ENCODE measurements around the gene ZNF287. TPM values are rescaled to one million over a fixed set of nuclear protein-coding genes. Genes with fewer than 3 reads are reported as not detected.

The ZNF287 gene
- 5.0 and 6.3 TPM in 2 replicates for total RNA-seq (2014; rRNA removed; shearing (Covaris generic))
- 4.6 and 8.6 TPM in 2 replicates for polyA plus RNA-seq (2015; cell fraction: cytosol; rRNA removed)
- polyA plus RNA-seq (2015; cell fraction: nucleus; rRNA removed) = 4.7 and 7.5 TPM in 2 replicates

DNA sequence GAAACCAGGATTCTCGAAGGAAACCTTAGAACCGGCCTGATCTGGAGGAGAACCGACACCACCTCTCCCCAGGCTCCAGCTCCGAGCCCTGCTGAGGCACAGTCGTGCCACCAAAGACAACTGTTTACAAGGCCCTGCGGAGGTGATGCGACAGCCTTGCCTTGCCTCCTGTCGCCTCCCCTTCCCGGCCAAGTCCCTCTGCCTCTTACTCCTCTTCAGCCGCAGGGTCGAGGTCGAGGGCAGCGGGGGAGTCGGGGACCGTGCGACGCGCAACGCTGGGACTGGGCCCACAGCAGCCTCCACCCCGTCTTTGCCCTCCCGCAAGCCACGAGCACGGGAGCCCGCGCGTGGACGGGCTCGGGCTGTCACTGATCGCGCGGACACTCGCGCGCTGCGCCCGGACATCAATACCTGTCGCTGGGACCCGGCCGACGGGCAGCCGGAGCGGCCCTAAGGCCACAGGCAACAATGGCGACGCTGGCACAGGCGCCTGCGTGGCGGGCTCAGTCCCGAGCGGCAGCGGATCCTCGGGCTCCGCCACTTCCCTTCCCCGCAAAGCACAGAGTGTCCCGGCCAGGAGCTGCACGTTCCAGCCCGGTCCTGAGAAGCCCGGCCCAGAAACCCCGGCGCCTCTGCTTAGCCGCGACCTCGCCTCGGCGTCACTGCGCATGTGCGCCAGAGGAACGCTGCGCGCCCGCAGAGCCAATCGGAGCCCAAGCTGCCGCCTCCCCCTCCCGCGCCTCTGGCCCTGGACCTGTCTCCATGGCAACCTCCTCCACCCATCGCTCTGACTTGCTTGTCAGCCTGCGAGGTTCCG lies at the start of gene ZNF287:
TSS of gene ZNF287 (minus strand) at position 664 of the 817 bp plus-strand sequence. CDS start 1,473 bp downstream, outside the sequence.
- in situ Hi-C loops (cut with HindIII; ENCODE audit: low pct_unique_long_range_greater_than_20kb, low sequenced_read_pairs) = no loop called here
- DNase-seq (ENCODE audit: low read depth, low spot score) = peak; percentile 86

DNA sequence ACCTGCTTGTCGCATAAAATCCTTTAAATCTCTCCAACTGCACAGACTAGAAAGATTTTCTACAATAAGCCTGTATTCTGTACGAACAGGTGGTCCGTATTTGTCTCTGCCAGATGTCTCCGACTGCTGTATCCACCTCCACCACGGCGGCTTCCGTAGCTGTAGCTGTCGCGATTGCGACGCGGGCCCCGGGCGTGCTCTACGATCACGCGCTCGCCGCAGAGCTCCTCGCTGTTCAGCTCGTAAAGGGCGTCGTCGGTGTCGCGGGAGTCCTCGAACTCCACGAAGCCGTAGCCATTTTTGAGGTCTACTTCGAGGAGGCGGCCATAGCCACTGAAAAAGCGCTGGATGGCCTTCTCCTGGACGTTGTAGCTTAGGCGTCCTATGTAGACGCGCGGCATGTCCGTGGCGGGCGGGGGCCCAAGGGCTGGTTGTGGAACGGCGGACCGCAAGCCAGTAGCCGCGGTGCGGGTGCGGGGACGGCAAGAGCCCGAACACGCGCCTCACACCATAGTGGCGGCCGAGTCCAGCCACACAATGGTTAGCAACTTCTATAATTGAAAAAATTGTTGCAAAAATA lies 48.6 kb upstream of the ZNF287 start:
- DNase-seq (ENCODE audit: low read depth, low spot score) = no peak
- in situ Hi-C loops (cut with HindIII; ENCODE audit: low pct_unique_long_range_greater_than_20kb, low sequenced_read_pairs) = no loop called here

DNA sequence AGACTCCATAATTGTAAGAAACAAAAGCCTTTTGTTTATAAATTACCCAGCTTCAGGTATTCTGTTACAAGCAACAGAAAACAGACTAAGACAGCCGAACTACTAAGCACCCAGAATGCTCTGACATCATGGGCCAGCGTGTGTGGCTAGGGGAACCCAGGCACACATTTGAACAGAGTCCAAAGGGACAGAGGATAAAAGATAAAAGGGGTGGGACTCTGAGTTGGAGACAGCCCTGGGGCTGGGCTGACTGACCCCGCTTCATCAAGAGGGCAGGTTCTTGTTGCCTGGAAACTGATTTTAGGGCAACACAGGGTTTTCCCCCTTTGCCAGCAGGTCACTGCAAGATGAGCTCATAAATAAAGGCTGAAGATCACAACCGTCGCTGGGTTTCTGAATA lies 30.5 kb upstream of the ZNF287 start:
- in situ Hi-C loops (cut with HindIII; ENCODE audit: low pct_unique_long_range_greater_than_20kb, low sequenced_read_pairs) = no loop called here
- DNase-seq (ENCODE audit: low read depth, low spot score) = no peak

DNA sequence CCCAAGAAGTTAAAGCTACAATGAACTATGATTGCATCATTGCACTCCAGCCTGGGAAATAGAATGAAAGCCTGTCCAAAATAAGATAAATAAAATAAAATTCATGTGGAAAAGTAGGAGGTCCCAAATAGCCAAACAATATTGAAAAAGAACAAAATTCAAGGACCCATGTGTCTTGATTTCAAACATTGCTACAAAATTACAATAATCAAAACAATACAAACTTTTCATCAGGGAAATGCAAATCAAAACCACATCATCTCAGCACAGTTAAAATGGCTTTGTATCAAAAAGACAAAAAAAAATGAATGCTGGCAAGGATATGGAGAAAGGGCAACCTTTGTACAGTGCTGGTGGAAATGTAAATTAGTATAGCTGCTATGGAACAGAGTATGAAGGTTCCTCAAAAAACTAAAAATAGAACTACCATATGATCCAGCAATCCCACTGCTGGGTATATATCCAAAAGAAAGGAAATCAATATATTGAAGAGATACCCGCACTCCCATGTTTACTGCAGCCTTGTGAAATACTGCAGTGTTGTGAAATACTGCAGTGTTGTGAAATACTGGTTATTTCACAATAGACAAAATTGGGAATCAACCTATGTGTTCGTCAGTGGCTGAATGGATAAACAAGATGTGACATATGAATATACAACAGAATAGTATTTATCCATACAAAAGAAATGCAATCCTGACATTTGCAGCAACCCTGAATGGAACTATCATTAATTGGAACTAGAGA lies 24.5 kb upstream of the ZNF287 start:
- in situ Hi-C loops (cut with HindIII; ENCODE audit: low pct_unique_long_range_greater_than_20kb, low sequenced_read_pairs) = no loop called here

DNA sequence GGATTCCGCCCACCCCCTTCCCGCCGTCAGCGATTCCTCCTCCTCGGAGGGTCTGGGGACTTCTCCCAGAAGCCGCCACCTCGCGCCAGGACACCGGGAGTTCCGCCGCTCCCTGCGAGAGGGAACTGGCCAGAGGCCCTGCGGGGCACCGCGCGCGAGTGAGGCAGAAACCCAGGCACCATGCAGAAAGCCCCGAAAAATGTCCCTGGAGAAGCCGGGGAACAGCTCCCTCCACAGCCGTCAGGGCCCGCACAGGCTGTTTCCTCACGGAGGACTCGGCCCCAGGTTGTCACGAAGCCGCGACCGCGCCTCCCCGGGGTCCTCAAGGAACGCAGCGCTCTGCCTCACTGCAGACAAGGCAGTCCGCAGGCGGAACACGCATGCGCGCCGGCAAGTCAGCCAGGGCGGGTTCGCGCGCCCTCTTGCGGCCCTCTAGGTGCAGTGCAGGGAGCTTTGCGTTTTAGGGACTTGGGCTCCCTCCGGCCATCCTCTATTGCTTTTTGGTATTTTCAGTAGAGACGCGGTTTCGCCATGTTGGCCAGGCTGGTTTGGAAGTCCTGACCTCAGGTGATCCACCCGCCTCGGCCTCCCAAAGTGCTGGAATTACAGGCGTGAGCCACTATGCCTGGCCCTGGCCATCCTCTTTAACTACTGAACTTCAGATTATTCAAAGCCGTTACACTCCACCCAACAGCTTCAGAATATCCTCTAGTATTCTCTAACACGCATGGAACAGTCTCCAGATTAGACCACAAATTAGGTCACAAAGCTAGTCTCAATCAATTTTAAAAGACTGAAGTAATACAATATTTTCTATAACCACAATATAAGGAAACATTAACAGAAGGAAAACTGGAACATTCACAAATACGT lies 20.3 kb upstream of the ZNF287 start:
- in situ Hi-C loops (cut with HindIII; ENCODE audit: low pct_unique_long_range_greater_than_20kb, low sequenced_read_pairs) = no loop called here
- DNase-seq (ENCODE audit: low read depth, low spot score) = peak; percentile 89

More for the DNA sequence above, 24.5 kb upstream of the ZNF287 start:
- DNase-seq (ENCODE audit: low read depth, low spot score) = no peak

DNA sequence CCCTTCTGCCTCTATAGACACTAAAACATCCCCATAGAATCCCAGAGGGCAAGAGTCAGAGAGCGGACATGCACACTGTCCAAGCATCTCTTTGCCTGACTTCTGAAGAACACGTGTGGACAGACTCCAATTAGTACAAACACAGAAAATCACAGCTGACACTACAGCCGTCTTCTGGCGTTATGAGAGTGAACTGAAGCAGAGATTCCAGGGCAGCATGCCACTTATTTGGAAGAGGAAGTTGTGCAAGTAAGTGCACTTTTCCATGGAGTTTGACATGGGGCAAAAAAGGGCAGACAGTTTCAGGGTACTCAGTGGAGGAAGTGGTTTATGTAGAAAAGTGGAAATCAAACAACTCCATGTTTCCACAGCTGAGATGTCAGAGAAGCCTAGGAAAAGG lies 16.8 kb upstream of the ZNF287 start:
- no peak for DNase-seq (ENCODE audit: low read depth, low spot score)
- in situ Hi-C loops (cut with HindIII; ENCODE audit: low pct_unique_long_range_greater_than_20kb, low sequenced_read_pairs) = no loop called here

DNA sequence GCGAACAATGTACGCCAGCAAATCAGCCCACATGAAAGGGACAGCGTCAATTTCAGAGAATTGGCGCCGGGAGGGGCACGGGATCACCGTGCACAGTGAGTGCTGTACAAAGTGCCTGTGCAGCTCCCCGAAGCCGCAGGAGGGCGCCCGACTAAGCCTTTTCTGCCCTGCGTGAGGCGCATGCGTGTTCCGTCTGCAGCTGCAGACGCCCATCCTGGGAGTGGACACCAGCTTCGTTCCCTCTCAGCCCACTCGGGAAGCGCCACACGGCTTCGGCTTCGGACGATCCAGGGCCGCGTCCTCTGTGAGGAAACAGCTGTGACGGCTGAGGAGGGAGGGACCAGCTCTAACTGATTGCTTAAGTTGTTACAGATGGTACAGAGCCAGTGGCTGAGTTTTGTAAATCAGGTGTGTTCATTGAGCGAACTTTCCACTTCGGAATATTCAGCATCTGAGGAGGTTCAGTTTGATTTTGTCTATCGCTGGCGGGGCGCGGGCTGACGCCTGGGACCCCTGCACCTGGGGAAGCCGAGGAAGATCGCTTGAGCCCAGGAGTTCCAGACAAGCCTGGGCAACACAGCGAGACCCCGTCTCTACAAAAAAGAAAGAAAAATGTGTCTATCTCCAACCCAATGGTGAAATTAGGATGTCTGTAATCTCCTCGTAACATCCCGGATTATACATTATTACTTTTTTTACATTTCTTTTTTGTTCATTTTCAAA lies 15.4 kb upstream of the ZNF287 start:
- peak; percentile 82 for DNase-seq (ENCODE audit: low read depth, low spot score)
- in situ Hi-C loops (cut with HindIII; ENCODE audit: low pct_unique_long_range_greater_than_20kb, low sequenced_read_pairs) = no loop called here

DNA sequence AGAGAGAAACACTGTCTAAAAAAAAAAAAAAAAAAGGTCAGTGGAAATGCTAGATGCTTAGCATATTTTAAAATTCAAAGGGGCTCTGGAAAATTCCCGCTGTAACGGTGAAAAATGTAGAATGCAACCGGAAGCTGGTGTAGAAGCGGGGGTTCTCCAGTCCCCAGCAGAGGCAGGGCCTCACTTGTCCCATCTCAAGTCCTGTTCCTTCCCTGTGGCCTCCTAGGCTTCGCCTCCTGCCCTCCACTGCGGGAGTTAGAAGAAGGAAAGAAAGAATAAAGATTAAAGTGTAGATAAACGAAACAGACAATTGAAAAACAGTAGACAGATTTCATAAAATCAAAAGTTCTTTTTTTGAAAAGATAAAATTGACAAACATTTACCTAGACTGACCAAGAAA lies 14.8 kb upstream of the ZNF287 start:
- in situ Hi-C loops (cut with HindIII; ENCODE audit: low pct_unique_long_range_greater_than_20kb, low sequenced_read_pairs) = no loop called here

DNA sequence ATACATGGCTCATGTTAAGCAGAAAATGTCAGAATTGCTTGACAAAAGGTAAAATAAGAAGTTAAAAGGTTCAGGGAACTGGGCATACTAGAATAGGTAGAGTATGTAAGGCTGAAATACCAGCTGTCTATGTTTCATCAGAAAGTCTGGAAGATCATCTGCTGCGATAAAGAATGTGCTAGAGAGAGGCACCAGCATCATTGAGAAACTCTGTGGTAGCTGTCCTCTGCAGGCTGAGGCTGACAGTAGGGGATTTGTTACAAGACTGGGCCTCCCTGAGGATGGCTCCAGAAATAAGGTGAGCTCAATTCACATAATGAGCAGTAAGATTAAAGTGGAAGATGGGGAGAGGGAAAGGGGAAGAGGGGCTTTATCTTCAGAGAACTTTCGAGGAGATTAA lies 4.5 kb upstream of the ZNF287 start:
- in situ Hi-C loops (cut with HindIII; ENCODE audit: low pct_unique_long_range_greater_than_20kb, low sequenced_read_pairs) = no loop called here
- DNase-seq (ENCODE audit: low read depth, low spot score) = no peak

More for the DNA sequence above, 14.8 kb upstream of the ZNF287 start:
- no peak for DNase-seq (ENCODE audit: low read depth, low spot score)

DNA sequence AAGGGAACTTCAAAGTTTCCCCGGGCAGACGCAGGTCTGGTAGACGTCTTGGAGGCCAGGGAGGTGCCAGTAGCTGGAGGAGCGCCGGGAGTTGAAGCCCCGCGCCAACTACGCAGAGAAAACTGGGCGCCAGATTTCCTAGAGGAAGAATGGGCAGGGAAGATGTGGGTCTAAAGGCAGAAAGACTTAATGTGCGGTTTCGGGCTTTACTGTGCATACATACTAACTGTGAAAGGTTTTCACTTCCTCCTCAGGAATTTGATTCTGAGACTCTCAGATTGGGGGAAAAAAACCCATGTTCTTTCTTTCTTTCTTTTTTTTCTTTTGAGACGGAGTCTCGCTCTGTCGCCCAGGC lies 331 bp upstream of the ZNF287 start:
- DNase-seq (ENCODE audit: low read depth, low spot score) = no peak
- in situ Hi-C loops (cut with HindIII; ENCODE audit: low pct_unique_long_range_greater_than_20kb, low sequenced_read_pairs) = no loop called here

DNA sequence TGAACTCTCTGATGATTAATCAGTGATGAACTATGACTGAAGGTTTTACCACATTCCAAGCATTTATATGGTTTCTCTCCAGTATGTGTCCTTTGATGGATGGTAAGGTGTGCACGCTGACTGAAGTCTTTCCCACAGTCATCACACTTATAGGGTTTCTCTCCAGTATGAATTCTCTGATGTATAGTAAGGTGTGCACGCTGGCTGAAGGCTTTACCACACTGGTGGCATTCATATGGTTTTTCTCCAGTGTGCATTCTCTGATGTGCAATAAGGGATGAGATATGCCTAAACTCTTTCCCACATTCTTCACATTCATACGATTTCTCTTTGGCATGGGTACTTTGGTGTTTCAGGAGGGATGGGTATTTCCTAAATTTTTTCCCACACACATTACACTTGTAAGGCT lies 16.4 kb downstream of the ZNF287 start:
- in situ Hi-C loops (cut with HindIII; ENCODE audit: low pct_unique_long_range_greater_than_20kb, low sequenced_read_pairs) = no loop called here

DNA sequence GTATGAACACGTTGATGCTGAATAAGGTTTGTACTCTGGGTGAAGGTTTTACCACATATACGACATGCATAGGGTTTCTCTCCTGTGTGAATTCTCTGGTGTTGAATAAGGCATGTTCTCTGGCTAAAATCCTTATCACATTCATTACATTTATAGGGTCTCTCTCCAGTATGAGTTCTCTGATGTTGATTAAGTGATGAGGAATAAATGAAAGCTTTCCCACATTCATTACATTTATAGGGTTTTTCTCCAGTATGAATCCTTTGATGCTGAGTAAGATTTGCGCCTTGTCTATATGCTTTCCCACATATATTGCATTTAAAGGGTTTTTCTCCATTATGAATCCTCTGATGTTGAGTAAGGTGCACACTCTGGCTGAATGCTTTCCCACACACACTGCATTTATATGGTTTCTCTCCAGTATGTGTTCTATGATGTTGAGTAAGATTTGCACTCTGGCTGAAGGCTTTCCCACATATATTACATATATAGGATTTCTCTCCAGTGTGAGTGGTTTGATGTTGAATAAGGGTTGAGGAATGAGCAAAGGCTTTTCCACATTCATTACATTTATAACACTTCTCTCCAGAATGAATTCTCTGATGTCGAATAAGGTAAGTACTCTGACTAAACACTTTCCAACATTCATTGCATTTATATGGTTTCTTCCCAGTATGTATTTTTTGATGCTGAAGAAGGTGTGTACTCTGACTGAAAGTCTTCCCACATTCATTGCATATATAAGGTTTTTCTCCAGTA lies 16.9 kb downstream of the ZNF287 start:
- in situ Hi-C loops (cut with HindIII; ENCODE audit: low pct_unique_long_range_greater_than_20kb, low sequenced_read_pairs) = no loop called here
- DNase-seq (ENCODE audit: low read depth, low spot score) = no peak

More for the DNA sequence above, 16.4 kb downstream of the ZNF287 start:
- DNase-seq (ENCODE audit: low read depth, low spot score) = no peak

DNA sequence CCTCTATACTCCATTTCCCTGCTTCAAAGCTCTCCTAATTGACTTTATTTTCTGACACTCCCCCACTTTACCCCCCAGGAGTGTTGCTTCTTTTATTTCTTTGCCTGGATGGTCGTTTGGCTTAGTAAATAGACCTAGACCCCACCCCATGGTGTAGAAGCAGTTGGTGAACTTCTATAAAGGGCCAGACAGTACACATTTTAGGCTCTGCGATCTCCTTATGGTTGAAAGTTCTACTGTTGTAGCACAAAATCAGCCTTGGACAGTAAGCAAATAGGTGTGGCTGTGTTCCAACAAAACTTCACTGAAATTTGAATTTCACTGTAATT lies 31.9 kb downstream of the ZNF287 start:
- in situ Hi-C loops (cut with HindIII; ENCODE audit: low pct_unique_long_range_greater_than_20kb, low sequenced_read_pairs) = no loop called here

DNA sequence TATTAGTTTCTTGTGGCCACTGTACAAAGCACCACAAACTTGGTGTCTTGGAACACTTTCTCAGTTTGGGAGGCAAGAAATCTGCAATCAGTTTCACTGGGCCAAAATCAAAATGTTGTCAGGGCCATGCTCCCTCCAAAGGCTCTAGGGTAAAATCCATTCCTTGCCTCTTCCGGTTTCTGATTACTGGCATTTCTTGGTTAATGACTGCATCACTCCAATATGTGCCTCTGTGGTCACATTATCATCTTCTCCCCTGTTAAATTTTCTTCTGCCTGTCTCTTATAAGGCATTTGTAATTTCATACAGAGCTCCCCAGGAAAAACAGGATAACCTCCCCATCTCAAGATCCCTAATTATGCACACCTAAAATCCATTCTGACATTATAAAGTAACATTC lies 34.8 kb downstream of the ZNF287 start:
- in situ Hi-C loops (cut with HindIII; ENCODE audit: low pct_unique_long_range_greater_than_20kb, low sequenced_read_pairs) = no loop called here
- DNase-seq (ENCODE audit: low read depth, low spot score) = no peak

More for the DNA sequence above, 31.9 kb downstream of the ZNF287 start:
- no peak for DNase-seq (ENCODE audit: low read depth, low spot score)

DNA sequence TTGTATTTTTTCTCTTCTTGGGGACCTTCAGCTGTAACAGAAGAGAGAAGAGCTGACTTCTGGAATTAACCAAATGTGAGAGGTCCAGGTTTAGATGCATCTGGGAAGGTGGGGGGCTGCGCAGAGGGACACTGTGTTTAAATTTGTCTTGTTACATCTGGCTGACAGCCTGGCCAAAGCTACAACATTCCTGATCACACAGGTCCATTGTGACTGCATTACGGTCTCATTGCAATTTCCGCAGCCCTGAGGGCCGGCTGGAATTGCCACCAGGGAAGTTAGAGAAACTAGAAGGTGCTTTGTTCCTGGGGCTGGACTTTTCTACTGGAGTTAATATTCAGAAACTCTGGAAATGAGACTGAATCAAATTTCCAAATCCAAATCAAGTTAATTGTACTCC lies 39.1 kb downstream of the ZNF287 start:
- peak; percentile 64 for DNase-seq (ENCODE audit: low read depth, low spot score)
- in situ Hi-C loops (cut with HindIII; ENCODE audit: low pct_unique_long_range_greater_than_20kb, low sequenced_read_pairs) = no loop called here

DNA sequence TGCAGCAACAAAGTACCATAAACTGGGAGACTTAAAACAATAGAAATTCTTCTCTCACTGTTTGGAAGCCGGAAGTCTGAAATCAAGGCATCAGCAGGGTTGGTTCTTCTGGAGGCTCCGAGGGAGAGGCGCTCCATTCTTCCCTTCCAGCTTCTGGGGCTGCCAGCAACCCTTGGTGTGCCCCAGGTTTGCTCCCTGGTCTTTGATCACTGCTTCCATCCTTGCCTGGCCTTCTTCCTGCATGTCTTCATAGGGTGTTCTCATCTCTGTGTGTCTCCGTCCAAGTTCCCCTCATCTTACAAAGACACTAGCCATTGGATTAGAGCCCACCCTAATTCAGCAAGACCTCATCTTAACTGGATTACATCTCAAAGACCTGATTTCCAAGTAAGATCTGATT lies 41.7 kb downstream of the ZNF287 start:
- no peak for DNase-seq (ENCODE audit: low read depth, low spot score)
- in situ Hi-C loops (cut with HindIII; ENCODE audit: low pct_unique_long_range_greater_than_20kb, low sequenced_read_pairs) = no loop called here
